Subcutaneous adipose tissue (tissue), 4 donors: ENCODE data around the gene SLC25A17. TPM values are rescaled to one million over a fixed set of nuclear protein-coding genes. Genes with fewer than 3 reads are reported as not detected.

ENCODE experiments used
- CTCF ChIP-seq: fragments of 450-650 bp; IDR thresholded peaks from one replicate; pipeline ENCODE4 v1.5.1; 2016; ENCODE audit warnings: low read depth, mild to moderate bottlenecking, control low read depth, antibody characterized with exemption, moderate library complexity
- small RNA-seq: library from RNA; depleted of rRNA; stranded (forward); fragments of <200 nt; gene quantifications from one replicate; pipeline ENCODE3, GENCODE V24; 2016
- total RNA-seq, 4 donors: library from RNA; depleted of rRNA; stranded (reverse); fragments of >200 nt; gene quantifications; one replicate each; pipeline ENCODE4 v1.1.0, GENCODE V29; 2016

SLC25A17 gene
- total RNA-seq, 4 donors from 2014 or later = 8.7 to 16.3 (median 13.8) TPM

DNA sequence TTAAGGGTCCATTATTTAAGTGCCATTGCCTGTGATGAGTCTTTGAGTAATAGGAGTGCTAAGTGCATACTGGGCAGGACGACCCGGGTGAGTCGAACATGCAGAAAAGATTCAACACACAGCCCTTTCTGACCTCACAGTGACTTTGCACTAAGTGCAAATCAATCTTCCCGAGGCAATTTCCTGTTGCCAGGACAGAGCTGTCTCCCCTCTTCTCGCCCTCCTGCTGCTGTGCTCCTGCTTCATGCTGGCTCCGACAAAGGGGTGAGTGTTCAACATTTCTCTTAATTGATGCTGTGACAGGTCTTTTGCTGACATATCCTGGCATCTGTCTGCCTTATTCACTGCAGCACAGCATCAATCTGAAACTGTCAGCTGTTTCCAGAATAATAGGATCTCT is 97.9 kb downstream of the SLC25A17 start:
- no peak for TF ChIP-seq CTCF

GRCh38 chr22:40720538-40721256 is 98.4 kb downstream of the SLC25A17 start:
- TF ChIP-seq CTCF = no peak

Small RNA genes lying within 50 kb of the gene (small RNA-seq; reads per million reads assigned to genes)
- gene JTBP1 (not detected), gene MIR4766 (not detected)

Other genes with a start within 250 kb of the SLC25A17 start
- gene MRTFA, start 182.6 kb downstream of the SLC25A17 start, total RNA-seq = 10 to 100 TPM; 16.5 to 57.8 (median 48.9) TPM
- gene MCHR1, start 139.9 kb downstream of the SLC25A17 start, total RNA-seq = under 1 TPM in 2 of 4 donors, not detected in 2; 0.17 to 0.22 TPM
- 100 to 1,000 TPM; 159 to 246 (median 210) TPM for gene ST13, start 37.3 kb upstream of the SLC25A17 start, total RNA-seq
- 10 to 100 TPM; 10.7 to 23.9 (median 13.0) TPM for gene XPNPEP3, start 37.8 kb upstream of the SLC25A17 start, total RNA-seq
- gene DNAJB7, start 42.8 kb upstream of the SLC25A17 start, total RNA-seq = not detected
- gene RBX1, start 132.0 kb upstream of the SLC25A17 start, total RNA-seq = 10 to 100 TPM; 23.5 to 65.4 (median 40.4) TPM